ENCODE measurements around the gene SLC43A3.
"Not testable (repeated sequence)": the region's sequence is repeated elsewhere in the genome, so short reads cannot be mapped to it uniquely, and the experiment has no call there.

SLC43A3 gene

DNA sequence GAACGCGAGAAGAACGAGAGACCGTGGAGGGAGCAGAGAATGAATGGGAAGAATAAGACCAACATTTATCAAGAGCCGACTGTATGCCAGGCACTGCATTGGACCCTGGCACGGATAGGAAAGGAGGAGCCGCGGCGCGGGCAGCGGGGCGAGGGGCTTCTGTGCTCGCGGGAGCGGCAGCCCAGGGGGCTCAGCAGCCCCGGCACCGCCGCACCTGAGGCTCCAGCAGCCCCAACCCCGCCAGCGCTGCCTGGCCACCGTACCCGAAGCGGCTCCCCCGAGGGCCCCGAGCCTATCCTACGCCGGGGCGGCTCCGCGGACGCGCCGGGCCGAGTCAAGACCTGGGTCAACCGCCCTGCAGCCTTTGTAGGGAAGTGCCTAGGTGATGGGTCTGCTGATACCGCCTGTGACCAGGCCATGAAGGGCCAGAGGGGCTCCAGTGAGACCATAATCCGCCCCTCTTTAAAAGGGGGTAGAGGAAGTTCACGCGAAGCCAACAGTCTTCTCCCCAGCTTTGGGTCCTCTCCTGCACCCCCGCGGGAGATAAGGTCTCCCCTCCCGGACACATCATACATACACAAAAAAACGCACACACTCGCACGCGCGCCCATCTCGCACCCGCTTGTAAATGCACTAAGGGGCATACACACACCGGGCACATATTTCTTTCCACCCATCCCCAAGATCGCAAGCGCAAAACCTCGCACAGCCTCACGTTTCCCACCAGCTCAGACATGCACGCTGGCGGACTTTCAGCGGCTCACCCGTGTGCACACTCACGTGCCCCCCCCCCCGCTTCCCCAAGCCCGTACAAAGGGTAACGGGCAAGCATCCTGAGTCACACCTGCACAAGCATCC lies 32.5 kb upstream of the SLC43A3 start:
- DNase-seq (ENCODE audit: low spot score) = no peak

DNA sequence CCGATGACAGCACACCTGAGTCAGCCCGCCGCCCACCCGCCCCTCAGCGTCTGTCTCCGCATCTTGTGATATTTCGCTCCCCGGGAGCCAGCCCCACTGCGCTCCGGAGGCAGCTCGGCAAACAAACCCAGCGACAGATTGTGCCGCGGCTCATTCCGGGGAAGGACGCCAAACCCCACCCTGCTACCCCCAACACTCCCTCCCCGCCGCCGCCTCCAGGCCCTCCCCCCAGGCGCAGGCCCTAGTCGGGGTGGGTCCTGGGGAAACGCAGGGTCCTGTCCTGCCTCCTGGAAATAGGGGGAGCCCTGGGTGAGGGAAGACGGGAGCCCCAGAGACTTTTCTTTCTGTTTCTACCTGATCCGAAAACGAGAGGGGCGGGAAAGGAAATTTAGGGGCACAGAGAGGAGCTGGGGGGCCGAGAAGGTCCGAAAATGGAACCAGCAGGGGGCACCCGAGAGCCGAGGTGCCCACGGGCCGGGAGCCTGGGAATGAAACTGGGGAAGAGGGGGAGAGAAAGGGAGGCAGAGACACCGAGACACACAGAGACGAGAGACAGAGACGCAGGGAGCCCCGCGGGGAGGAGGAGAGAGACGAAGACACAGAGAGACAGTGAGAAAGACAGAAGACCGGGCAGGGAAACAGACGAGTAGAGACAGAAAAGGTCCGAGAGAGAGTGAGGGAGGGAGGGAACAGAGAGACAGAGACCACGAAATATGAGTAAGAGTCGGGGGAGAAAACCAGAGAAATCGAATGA lies 31.7 kb upstream of the SLC43A3 start:
- peak; percentile 63 for DNase-seq (ENCODE audit: low spot score)

DNA sequence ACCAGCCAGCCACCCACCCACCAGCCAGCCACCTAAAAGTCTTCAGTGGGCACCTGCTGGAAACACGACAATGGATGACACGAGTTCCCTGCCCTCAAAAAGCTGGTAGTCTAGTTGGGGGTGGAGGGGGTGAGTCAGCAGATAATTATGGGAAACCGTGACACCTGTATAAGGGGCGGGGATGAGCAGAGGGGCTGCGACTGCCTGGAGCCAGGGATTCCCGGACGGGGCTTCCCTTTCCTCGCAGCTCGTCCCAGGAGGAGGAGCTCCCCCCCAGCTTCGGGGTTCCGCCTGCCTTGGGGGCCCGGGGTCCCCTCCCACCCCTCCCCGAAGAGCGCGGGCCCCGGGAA lies 31.1 kb upstream of the SLC43A3 start:
- DNase-seq (ENCODE audit: low spot score) = no peak

DNA sequence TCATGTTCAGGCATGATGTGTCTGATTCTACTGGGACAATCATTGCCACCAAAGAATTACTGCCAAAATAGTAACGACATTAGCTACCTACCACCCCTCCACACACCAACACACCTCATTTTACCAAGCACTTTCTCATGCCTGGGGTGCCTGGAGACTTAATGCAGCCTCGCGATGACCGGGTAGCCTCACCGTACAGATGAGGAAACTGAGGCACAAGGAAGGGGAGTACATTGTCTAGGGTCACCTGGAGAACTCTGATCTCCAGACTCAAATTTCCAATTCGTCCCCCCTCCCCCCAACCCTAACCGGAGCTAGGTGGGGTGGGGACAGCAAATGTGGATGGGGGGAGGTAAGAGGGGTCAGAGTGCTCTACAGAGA lies 30.7 kb upstream of the SLC43A3 start:
- no peak for DNase-seq (ENCODE audit: low spot score)

DNA sequence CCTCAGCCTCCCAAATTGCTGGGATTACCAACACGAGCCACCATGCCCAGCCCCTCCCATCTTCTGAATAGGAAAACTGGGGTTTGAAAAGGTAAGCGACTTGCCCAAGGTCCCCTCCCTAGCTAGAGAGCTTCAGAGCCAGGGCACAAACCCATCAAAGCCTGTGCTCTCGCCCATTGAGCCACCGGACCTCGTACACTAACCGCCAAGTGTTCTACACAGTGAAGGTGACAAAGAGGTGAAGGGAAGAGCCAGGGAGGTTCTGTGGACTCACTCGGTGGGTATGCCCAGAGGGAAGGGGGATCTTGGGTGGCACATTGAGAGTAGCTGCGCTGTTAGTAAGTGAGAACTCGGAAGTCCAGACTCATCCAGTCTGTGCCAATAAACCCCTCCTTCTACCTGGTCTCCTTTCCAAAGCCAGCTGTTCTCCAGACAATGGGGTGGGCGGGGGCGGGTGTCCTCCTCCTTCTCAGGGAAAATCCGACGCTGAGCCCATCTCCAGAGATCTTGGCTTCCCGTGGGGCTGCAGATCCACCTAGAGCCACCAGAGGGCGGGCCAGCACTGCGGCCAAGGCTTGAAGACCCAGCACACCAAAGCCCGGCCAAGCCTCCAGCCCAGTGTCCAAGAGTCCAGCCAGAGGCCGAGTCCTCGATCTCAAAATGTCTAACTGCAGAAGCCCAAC lies 30.2 kb upstream of the SLC43A3 start:
- peak; percentile 84 for DNase-seq (ENCODE audit: low spot score)

DNA sequence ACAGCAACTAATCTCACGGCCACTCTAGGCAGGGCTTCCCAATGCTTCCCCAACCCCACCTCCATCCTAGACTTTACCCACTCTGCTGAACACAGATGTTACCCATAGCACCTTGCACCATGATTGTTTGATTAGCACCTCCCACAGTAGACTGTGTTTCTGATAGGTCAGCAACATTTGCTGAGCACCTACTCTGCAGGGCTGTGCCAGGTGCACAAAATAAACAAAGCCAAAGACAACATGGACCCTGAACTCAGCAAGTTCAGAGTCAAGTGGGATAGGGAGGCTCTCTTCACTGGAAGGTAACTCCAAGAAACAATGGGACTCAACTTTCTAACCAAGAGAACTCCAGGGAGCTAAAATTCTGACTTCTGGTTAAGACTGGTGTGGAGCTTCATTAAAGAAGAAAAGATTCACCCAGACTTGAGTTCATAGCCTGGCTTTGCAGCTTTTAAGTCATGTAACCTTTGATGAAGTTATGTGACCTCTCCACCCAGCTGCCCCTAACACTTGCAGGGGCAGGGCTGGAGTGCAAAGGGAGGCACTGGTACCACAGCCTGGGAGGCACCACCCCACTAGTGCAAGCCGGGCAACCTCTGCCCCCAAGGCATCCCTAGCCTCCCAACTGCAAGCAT lies 26.7 kb upstream of the SLC43A3 start:
- DNase-seq (ENCODE audit: low spot score) = no peak

DNA sequence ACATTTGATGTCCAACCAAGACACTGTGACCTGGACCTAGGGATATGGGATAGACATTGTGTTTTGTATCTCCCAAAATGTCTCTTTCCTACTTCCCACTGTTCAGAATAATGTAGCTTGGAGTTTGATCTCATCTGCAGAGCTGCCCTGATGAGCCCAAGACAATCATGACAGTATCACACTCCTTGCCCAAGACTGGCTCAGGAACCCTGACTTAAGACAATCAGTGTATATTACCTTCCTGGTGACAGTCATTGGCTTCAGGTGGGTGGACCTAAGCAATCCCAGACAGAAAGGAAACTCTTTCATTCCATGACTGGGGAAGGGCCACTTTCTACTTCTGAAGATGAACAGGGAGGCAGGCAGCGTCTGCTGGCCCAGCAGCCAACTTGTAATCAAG lies 19.1 kb upstream of the SLC43A3 start:
- no peak for DNase-seq (ENCODE audit: low spot score)

DNA sequence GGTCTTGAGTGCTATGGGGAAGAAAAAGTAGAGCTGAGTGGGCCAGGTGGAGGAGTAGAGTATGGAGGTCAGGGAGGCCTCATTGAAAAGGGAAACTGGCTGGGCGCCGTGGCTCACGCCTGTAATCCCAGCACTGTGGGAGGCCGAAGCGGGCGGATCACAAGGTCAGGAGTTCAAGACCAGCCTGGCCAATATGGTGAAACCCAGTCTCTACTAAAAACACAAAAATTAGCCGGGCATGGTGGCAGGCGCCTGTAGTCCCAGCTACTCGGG lies 18.1 kb upstream of the SLC43A3 start:
- not testable (repeated sequence) for DNase-seq (ENCODE audit: low spot score)

DNA sequence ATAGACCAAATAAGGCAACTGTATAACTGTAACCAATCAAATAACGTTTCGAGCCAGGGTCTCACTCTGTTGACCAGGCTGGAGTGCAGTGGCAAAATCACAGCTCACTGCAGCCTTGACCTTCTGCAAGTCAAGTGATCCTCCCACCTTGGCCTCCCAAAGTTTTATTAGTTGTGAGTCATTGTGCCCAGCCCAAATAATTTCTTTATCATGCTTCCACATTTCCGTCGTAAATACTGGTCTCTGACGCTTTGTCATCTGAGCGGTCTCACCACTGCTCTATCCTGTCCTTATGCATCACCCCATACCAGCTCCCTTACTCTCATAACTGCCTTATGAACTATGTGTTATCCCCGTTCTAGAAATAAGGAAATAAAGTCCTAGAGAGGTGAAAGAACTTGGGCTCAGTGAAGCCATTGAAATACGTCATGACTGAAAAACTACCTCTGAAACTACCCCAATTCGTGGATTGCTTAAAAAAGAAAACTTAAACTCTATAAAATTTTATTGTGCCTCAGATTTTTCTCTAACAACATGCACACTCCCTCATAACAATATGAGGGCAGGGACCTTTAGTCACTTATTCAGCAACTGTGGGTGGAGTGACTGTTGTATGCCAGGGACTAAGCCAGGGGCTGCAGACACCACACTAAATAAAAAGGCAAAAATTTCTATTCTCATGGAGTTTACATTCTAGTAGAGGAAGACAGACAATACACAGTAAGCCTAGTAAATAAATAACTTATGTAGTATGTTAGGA lies 17.6 kb upstream of the SLC43A3 start:
- no peak for DNase-seq (ENCODE audit: low spot score)

DNA sequence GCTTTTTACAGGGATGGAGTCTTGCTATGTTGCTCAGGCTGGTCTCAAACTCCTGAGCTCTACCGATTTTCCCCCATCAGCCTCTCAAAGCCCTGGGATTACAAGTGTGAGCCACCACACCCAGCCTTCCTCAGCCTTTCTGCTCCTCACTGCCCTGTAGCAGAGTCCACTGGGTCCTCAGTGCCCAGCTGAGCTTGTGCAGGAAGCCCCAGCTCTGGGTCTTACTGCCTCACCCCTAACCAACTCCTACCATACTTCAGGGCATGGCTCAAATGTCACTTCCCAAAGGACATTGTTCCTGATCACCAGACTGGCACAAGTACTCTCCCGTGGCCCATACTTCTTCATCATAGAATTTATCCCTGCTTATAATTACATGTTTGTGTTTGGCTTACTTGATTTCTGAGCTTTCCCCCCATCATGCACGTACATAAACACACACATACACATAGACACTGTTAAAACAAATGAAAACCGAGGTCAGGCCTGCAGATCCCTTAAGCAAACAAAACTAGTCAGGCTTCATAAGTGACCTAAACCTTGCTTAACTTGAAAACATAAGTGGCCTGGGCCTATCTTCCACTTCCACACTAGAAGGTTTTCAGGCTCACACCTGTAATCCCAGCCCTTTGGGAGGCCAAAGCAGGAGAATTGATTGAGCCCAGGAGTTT lies 14.0 kb upstream of the SLC43A3 start:
- no peak for DNase-seq (ENCODE audit: low spot score)

DNA sequence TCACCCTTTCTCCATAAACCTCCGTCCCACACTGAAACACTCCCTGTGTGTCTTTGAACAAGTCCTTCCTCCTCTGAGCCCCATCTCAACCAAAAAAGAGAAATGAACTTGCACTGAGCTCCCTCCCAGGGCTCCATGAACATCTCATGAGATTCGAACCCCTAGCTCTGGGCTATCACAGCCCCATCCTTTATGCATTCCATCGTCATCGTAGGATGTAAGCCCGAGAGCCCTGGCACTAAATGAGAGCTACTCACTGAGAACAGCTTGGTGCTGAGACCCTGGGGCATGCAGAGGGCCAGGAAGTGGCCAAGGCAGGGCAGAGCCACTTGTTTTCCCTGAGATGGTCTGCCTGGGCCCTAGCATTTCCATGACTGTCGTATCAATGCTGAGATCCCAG lies 12.9 kb upstream of the SLC43A3 start:
- no peak for DNase-seq (ENCODE audit: low spot score)

DNA sequence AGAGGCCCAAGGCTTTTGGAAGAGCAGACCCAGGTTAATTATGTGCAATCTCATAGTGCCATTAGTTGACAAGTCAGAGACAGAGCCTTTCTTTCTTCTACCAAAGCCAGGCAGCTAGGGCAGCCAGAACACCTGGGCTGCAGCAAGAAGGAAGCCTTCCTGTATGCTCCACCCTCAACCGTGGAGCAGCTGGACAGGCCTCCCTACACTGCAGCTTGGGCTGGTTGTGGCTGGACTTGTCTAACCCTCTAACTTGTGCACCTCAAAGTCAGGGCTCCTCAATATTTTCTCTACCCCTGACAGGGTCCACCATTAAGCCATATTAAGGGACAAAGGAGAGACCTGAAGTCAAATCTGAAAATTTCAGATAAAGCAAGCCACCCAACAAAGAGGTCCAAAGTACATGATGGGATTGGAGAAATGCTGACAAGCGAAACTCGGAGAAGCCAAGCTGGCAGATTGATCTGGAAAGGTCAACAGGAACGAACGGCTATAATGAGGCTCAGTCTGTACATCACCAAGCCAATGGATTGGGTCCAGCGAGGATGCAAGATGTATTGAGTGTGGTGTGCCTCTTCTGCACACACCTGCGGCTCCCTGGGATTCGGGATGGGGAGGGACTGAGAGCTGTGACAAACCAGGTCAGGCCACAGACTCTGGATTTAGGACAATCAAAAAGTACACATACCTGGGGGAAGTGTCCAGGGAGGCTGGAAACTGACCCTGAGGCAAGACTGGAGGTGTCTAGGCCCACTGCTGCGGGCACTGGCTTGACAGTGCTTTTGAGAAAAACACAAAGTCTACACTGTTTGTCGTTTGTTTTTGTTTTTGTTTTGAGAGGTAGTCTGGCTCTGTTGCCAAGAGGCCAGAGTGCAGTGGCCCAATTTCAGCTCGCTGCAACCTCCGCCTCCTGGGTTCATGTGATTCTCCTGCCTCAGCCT lies 11.7 kb upstream of the SLC43A3 start:
- DNase-seq (ENCODE audit: low spot score) = no peak

DNA sequence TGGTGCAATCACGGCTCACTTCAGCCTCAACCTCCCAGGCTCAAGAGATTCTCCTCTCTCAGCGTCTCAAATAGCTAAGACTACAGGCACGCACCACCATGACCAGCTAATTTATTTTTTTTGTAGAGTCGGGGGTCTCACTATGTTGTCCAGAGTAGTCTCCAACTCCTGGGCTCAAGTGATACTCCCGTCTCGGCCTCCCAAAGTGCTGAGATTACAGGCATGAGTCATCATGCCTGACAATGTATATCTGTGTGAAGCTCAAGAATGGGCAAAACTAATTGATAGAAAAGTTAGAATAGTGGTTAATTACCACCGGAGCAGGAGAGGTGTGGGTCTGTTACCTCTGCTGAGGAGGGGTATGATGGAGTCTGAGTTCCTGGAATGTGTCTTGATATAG lies 9.1 kb upstream of the SLC43A3 start:
- DNase-seq (ENCODE audit: low spot score) = no peak

DNA sequence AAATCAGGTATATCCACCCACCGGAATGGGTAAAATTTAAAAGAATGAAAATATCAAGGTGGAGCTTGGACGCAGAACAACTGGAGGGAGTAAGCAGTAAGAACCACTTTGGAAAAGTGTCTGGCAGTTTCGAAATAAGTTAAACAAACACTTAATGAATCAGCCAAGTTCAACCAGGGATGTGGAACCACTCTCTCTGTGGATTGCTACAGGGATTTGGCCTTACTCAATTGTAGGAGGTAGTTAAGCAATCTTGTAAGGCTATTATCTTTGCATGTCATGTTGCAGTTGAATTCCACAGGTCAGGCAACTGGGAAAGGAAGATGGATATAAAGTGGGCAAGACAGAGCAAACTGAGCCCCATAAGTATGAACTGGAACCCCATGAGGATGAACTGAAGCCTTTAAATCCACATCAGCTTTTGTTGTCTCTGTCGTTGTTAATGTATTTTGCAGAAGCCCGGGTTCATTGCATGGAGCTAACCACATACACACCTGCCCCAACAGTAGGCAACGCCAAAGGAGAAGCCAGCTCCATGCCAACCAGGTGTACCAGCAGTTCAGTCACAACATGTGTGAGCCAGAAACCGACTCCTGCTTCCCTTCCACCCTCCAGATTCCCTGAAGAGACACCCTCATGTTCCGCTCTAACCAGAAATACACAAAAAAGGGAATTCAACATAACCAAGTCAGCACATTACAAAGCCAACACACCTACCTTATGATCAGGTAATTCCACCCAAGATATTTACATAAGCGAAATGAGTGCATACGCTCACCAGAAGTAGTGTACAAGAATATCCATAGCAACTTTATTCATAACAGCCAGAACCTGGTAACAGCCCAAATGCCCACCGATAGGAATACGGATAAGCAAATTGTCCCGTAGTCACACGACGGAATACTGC lies 8.0 kb upstream of the SLC43A3 start:
- DNase-seq (ENCODE audit: low spot score) = no peak

DNA sequence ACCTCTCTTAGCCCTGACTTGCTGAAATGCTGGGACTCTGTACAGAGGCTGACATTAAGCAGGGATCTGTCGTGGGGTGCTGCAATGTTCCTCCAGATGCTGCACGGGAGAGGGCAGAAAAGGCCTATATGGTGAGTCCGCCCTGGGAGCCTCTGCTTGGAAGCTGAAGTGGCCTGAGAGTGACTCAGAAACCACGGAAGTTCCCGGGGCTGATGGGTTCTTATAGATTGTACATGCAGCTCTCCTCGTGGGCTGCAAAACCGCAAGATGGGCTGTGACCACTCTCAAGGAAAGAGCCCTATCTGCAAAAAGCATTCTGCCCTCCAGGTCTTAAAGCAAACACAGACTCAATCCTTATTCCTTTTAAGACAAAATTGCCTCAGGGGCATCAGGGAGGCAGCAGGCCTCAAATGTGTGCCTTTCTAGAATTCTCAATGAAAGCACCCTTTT lies 5.8 kb upstream of the SLC43A3 start:
- peak; percentile 50 for DNase-seq (ENCODE audit: low spot score)

DNA sequence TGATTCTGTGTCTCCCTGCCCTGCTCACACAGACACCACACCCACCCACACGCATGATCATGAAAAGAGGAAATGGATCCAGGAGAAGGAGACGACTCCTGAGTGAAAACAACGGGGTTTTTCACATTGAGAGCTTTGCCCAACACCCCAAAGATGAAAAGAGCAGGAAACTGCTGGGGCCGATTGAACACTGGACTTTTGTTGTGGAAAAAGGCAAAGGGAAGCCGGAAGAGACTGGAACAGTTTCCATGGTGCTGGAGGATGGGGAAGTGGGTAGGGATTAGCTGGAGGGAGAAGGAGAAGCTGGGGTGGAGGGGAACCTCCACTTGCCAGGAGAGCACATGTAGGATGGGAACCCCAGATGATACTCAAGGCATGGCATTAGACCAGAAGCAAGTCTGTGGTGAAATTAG lies 5.2 kb upstream of the SLC43A3 start:
- no peak for DNase-seq (ENCODE audit: low spot score)

DNA sequence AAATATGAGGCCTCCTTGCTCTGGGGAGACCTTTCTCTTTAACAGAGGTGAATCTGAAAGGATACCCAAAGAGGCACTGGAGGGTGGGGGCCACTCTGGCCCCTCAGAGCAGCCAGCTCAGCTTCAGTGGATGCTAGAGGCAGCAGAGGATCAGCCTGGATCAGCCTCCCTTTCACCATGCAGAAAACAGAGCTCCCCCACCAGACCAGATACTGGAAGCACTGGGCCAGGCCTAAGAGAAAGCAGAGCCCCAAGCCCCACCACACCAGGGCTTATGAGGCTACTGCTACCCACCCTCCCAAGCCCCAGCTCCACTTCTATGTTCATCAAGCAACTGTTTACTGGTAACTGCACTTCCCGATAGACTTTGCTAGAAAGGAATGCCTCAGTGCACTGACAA lies 4.0 kb upstream of the SLC43A3 start:
- no peak for DNase-seq (ENCODE audit: low spot score)

DNA sequence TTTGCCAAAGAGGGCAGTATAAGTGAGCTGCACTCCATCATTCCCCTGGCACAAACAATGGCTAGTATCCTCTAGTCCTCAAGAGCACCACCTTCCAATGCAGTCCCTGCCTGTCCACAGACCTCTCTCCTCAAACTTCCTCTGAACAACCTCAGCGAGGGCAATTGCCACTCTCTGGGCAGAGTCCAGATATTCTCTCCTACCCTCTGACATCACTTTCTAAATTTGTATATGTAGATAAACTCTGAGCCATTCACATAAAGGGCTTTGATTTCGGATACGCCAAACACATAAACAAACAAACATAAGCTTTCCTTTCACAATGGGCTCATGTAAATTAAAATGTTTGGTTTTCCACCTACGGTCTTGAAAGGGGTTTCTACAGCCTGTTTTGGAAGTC lies 3.0 kb upstream of the SLC43A3 start:
- no peak for DNase-seq (ENCODE audit: low spot score)

DNA sequence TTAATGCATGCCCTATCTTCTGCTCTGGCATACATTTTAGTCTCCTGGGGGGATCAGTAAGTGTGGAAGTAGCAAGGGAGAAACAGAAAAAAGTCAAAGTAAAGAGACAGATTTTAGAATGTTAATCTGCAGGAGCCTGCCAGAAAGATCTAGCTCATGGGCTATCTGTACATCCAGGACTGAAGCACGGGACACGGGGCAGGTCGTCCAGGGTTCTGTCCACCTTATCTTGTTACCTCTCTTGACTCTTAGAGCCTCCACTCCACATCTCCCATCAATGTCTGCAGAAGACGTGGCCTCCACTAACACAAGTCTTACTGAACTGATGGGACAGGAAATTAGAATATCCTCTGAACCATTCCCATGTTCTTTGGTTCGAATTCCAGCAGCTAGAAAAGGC lies 1.7 kb upstream of the SLC43A3 start:
- no peak for DNase-seq (ENCODE audit: low spot score)
